Activated CD8-positive, alpha-beta memory T cell treated with anti-CD3 and anti-CD28 coated beads, Interleukin-2, amount 50 U/mL, for 4 hours (primary cell): ENCODE data around the gene HOXC11.

ENCODE experiments used
- DNase-seq: peaks from one replicate; pipeline ENCODE4 v3.0.0-alpha.2; 2020

HOXC11 gene

GRCh38 chr12:53944209-53944608 lies 28.7 kb upstream of the HOXC11 start:
- DNase-seq: no peak

- DNase-seq: no peak
These were observed 27.7 kb upstream of the HOXC11 start for GRCh38 chr12:53944907-53945847.

GRCh38 chr12:53947743-53948142 lies 25.2 kb upstream of the HOXC11 start:
- DNase-seq: no peak

DNA sequence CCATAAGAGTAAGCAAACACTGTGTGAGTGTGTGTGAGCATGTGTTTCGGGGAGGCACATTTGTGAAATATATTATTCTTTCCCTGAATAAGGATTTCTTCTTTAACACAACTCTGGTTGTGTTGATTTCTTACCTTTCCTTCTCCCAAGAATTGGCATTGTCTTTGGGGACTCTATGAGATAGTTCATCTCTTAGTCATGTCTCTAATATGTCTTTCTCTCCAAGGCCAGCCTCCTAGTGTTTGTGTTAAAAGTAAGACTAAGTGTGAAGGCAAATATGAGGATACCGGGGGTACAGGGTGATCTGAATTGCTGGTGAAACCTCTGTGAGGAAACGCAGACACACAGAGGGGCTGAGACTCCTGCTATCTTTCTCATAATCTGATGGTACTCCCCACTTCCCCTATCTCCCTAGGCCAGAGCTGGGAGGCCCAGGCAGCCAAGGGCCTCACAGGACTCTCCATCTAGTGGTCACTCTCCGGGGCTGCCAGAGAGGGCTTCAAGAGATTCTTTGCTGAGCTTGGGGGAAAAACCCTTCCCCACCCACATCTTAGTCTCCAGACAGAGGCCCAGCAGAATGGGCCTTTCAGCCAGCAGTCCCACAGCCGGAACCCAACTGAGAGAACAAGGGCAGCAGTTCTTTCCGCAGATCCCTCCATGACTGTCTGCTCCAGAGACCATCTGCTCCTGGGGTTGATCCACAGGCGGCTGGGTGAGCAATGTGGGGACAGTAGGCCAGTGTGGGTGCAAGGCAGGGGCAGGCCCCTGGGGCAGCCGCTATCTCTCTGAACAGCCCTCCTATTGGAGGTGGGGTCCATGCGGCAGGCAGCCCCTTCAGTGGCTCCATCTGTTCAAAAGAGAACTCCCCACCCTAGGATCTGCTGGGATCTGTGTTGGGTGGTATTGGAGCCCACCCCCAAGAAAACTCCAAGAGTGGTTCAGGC lies 24.0 kb upstream of the HOXC11 start:
- DNase-seq: no peak

GRCh38 chr12:53949631-53950436 lies 23.1 kb upstream of the HOXC11 start:
- no peak for DNase-seq

GRCh38 chr12:53950437-53950773 lies 22.5 kb upstream of the HOXC11 start:
- no peak for DNase-seq

DNA sequence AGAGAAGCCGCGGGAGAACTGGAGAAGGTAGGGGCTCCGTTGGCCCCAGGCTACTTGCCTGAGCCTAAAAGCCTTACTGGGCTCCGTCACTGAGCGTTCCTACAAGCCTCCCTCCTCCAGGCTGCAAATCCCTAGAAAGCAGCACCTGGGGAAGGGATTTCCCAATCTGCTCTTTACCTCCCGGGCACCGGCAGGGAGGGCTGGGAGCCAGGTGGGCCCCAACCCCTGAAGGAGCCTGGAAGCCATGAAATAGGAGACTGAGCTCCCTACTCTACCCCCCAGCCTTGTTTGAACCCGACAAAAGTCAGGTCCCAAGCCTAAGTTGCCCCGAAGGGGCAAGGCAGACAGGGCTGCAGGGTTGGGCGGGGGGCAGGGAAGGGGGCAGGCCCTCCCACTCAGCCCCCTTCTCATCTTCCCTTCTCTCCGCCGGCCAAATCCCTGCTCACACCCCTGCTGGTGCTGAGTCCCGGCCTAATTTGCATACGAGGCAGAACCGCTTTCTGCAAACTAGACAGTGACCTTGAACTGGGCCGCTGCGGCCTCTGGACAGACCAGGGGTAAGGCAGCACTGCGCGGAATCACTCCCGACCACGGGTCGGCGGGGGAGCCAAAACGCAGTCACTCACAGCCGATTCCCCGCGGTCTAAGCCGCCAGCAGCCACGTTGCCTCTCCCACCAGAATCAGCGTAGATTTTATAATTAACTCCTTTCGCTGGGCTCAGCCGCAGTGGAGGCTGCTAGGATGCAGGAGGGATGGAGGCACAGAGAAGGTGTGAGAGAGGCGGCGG lies 21.9 kb upstream of the HOXC11 start:
- no peak for DNase-seq

DNA sequence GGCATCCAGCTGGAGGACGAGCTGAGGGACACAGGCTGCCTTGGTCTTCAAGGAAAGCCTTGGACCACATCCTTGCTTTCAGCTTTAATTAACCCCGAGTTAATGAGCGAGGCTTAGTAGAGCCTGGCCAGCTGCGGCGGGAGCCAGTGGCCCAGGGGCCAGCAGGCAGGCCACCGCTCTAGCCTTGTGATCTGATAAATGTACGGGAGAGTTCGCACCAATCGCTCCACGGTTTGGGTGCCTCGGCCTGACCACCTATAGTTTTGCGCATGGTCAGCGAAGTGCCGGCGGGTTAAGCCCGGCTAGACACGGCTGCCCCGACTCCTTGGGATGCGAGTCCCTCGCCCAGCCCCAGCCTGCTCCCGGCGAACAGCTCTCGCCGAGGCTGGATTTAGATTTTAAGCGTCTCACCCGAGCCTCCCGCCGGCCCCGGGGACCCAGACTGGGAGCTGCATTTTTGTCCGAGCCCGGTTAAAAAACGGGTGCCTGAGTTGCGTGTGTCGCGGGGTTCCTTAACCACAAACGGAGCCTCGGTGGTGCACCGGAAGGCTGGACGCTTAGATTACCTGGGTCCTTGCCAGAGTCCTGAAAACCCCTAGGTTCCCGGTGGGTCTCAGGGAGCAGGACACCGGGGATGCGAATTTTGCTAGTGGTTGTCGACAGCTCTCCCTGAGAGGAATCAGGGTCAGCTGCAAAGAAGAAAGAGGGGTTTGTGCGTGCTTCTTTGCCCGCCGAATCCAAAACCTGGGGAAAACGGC lies 21.2 kb upstream of the HOXC11 start:
- DNase-seq: no peak

GRCh38 chr12:53952335-53952694 lies 20.6 kb upstream of the HOXC11 start:
- no peak for DNase-seq

DNA sequence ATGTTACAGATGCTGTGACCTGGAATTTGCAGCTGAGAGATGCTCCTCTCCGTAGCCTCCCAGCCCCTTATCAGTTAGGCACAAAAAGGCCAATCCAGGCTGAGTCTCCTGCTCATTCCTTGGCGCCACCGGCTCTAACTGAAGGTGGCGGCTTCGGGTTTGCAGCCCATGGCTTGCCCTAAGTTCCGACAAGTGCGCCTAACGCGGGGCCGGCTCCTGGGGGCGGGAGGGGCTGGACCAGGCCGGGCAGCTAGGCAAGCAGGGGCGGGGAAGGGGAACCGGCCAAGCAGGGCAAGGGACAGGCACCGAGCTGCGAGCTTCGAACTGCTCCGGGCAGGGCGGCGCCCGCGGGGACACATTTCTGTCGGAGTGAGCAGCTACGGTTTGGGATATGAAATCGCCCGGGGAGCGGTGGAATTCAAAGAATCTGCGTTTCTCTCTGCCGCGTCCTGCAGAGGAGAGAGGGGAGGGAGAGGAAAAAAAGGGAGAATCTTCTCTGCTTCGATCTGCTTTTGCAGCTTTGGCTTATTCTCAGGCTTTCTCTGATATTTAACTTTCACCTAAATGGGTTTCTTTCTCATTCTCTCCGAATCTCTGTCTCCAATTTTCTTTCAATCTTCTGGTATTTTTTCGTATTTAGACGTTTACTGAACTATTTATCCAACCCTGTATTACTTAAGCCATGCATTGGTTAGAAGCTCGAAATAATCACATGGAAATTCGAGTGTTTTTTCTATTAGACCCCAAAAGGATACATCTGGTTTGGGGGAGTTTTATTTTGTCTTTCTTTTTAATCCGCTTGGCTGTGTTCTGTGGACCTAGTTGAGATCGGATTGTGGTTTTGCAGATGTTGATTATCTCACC lies 19.8 kb upstream of the HOXC11 start:
- DNase-seq: no peak

GRCh38 chr12:53953831-53954693 lies 18.9 kb upstream of the HOXC11 start:
- no peak for DNase-seq

- DNase-seq: no peak
These were observed 18.3 kb upstream of the HOXC11 start, which contains the start of gene HOXC12 for GRCh38 chr12:53954694-53955035. TSS of gene HOXC12 (plus strand) at chr12:53954903. CDS start at chr12:53954930, 27 bp downstream.

GRCh38 chr12:53955036-53955775 lies 17.7 kb upstream of the HOXC11 start:
- no peak for DNase-seq

DNA sequence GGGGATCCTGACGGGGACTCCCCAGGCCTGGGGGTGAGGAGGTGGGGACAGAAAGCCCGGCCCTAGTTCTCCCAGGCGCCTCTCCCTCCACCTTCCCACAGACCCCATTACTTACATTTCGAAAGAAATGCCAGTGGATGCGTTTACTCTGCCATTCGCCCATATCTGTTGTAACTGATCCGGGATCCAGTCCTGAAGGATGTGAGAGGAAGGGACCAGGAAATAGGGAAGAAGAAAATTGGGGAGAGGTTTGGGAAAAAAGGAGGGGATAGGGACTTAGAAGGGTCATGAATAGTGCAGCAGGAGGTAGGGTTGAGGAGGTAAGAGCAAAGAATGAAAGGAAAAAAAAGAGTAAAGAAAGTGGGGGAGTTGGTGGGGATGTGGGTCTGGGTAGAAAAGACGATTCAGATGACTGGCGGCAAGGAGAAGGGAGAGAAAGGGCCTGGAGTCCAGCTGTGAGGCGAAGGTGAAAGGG lies 17.1 kb upstream of the HOXC11 start:
- no peak for DNase-seq

DNA sequence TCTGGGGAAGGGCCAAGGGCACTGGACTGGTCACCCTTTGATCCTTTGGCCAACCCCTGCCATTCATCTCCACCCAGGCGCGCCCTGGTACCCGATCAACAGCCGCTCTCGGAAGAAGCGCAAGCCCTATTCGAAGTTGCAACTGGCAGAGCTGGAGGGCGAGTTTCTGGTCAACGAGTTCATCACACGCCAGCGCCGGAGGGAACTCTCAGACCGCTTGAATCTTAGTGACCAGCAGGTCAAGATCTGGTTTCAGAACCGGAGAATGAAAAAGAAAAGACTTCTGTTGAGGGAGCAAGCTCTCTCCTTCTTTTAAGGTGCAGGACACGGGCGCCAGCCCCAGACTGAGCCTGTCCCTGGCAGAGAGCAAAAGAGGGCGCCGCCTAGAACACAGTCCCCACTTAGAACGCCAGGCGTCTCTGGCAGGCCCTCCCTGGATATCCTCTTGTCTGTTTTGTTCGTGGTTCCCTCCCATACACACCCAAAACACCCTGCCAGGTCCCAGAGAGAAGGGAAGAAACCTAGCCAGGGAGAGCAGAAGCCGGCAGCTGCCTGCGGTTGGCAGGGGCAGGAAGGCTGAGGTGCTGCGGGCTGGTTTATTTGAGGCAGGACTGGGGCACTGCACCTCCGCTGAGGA lies 16.6 kb upstream of the HOXC11 start:
- DNase-seq: no peak

GRCh38 chr12:53956914-53957536 lies 15.9 kb upstream of the HOXC11 start:
- DNase-seq: no peak

DNA sequence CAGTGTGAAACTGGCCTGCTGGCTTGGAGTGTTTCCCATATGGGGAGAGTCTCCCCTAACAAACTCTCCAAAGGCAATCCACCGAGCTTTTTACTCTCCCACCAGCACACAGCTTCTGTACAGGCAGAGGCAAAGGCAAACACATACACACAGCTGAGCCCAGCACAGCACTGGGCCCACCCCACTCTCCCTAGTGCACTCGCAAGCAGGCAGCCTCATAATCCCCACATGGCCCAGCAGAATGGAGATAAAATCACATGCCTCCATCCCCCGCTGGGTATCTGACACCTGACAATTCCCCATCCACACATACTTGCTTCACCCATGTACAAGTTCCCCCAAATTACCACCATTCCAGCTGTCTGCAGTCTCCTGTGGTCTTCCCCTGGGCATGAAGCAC lies 14.8 kb upstream of the HOXC11 start:
- DNase-seq: no peak
